ENCODE results near the gene YIPF3. TPM values are rescaled to one million over a fixed set of nuclear protein-coding genes. Genes with fewer than 3 reads are reported as not detected.
A peak's percentile ranks its signal among the peaks of the same experiment; 100 is the strongest.

The YIPF3 gene
- total and polyA plus RNA-seq, 5 donors from 2014 or later, result 59.2 to 135 (median 106) TPM

DNA sequence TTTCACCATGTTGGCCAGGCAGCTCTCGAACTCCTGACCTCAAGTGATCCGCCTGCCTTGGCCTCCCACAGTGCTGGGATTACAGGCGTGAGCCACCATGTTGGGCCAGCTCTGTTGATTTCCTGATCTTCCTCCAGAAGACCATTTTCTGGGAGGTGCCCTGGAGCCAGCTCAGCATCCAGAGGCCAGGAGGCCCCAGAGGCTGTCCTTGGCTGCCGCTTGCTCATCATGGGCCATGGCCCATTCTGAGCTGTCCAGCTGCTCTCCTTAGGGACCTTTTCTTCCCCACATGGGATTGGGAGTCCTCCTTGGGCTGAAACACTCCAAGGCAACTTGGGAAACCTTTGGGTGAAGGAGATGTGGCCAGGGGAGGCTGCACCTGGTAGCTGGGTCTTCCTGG, 22.0 kb downstream of the YIPF3 start:
- Histone ChIP-seq H3K27me3 (ENCODE audit: control insufficient read depth, insufficient read depth, low read length) (no peaks in the 10 kb centered on the region), H3K9me3 (ENCODE audit: control insufficient read depth in 2 of 2, low read length in 2 of 2) (no peaks in the 10 kb centered on the region), H3K4me3 (ENCODE audit: low read depth, low read length) (no peak overlapping the region), H3K4me1 (ENCODE audit: control insufficient read depth, insufficient read depth, low read length, poor library complexity, severe bottlenecking) (peaks cover 25% of the 10 kb centered on the region), H3K36me3 (ENCODE audit: control insufficient read depth, insufficient read depth, low read length) (peaks cover 17% of the 10 kb centered on the region), H3K27ac (ENCODE audit: insufficient read depth, low read length, poor library complexity, severe bottlenecking) (no peak overlapping the region)
- peaks cover 17% of the 10 kb centered on the region for H3K36me3 Mint-ChIP-seq
- H3K4me3 Mint-ChIP-seq, result peak overlapping the region in 1 of 4 donors; percentile 27
- H3K27ac Mint-ChIP-seq, result peak overlapping the region in 2 of 3 donors; percentile 88 to 94
- H3K9me3 Mint-ChIP-seq, result no peaks in the 10 kb centered on the region
- H3K4me1 Mint-ChIP-seq, result peaks cover 4 to 43% (median 23%) of the 10 kb centered on the region in 4 donors
- DNase-seq, result no peak
- no peaks in the 10 kb centered on the region for H3K27me3 Mint-ChIP-seq
- ATAC-seq (ENCODE audit: low read depth in 2 of 2), result no peak

DNA sequence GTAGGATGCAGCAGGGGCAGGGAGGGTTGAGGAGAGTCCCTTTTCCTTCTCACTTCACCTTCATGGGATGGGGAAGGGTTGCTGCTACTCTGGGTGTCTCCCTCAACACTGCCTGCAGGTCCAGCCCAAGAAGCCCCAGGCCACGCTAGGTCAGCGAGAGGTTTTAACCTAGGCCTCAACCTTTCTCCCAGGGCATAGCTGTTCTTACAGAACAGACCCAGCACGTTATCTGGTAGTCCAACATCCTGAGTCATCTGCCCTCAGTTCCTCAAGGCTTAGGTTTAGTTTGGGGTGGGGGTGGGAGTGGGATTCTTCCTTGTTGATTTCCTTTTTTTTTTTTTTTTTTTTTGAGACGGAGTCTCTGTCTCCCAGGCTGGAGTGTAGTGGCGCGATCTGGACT, 22.4 kb downstream of the YIPF3 start:
- Mint-ChIP-seq H3K9me3 (no peaks in the 10 kb centered on the region), H3K4me3 (peak overlapping the region in 2 of 4 donors; percentile 27 to 52), H3K27me3 (no peaks in the 10 kb centered on the region), H3K4me1 (peaks cover 4 to 43% (median 23%) of the 10 kb centered on the region in 4 donors), H3K27ac (peak overlapping the region; percentile 70 to 94 (median 88)), H3K36me3 (peaks cover 14% of the 10 kb centered on the region)
- ATAC-seq (ENCODE audit: low read depth in 2 of 2) (no peak), DNase-seq (no peak)
- H3K4me1 ChIP-seq (ENCODE audit: control insufficient read depth, insufficient read depth, low read length, poor library complexity, severe bottlenecking), result peaks cover 25% of the 10 kb centered on the region
- peaks cover 17% of the 10 kb centered on the region for H3K36me3 ChIP-seq (ENCODE audit: control insufficient read depth, insufficient read depth, low read length)
- H3K27ac ChIP-seq (ENCODE audit: insufficient read depth, low read length, poor library complexity, severe bottlenecking), result no peak overlapping the region
- H3K27me3 ChIP-seq (ENCODE audit: control insufficient read depth, insufficient read depth, low read length), result no peaks in the 10 kb centered on the region
- no peak overlapping the region for H3K4me3 ChIP-seq (ENCODE audit: low read depth, low read length)
- H3K9me3 ChIP-seq (ENCODE audit: control insufficient read depth in 2 of 2, low read length in 2 of 2), result no peaks in the 10 kb centered on the region

GRCh38 chr6:43493833-43494232, 22.9 kb downstream of the YIPF3 start:
- DNase-seq, result no peak
- Histone ChIP-seq H3K27me3 (ENCODE audit: control insufficient read depth, insufficient read depth, low read length) (no peaks in the 10 kb centered on the region), H3K36me3 (ENCODE audit: control insufficient read depth, insufficient read depth, low read length) (peaks cover 13% of the 10 kb centered on the region), H3K4me3 (ENCODE audit: low read depth, low read length) (no peak overlapping the region), H3K27ac (ENCODE audit: insufficient read depth, low read length, poor library complexity, severe bottlenecking) (no peak overlapping the region), H3K9me3 (ENCODE audit: control insufficient read depth in 2 of 2, low read length in 2 of 2) (no peaks in the 10 kb centered on the region), H3K4me1 (ENCODE audit: control insufficient read depth, insufficient read depth, low read length, poor library complexity, severe bottlenecking) (peaks cover 25% of the 10 kb centered on the region)
- H3K4me1 Mint-ChIP-seq, result peaks cover 4 to 46% (median 25%) of the 10 kb centered on the region in 4 donors
- peaks cover 13% of the 10 kb centered on the region for H3K36me3 Mint-ChIP-seq
- no peaks in the 10 kb centered on the region for H3K27me3 Mint-ChIP-seq
- ATAC-seq (ENCODE audit: low read depth in 2 of 2), result no peak
- peak overlapping the region in 1 of 4 donors; percentile 52 for H3K4me3 Mint-ChIP-seq
- H3K9me3 Mint-ChIP-seq, result no peaks in the 10 kb centered on the region
- peak overlapping the region; percentile 60 to 70 (median 61) for H3K27ac Mint-ChIP-seq

DNA sequence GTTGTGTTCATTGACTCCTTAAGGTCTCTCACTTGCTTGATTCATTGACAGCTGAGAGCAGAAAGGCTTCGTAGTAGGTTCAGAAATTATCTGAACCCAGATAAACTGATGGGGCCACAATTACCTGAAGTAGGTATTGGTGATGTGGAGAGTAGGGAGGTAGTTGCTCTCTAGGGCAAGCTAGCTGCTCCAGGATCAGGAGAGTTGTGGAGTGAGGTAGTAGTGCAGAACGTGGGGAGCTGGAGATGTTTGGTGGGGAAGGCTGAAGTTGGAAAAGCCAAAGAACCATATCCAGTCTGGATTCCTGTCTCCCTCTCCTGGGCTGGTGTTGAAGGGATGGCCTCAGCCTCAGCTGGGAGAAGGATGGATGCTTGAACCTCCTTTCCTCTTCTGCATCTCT, 23.5 kb downstream of the YIPF3 start:
- Mint-ChIP-seq H3K4me3 (peak overlapping the region in 1 of 4 donors; percentile 3), H3K27me3 (no peaks in the 10 kb centered on the region), H3K9me3 (no peaks in the 10 kb centered on the region), H3K27ac (peak overlapping the region in 1 of 3 donors; percentile 81), H3K36me3 (peaks cover 9% of the 10 kb centered on the region), H3K4me1 (peaks cover 4 to 47% (median 26%) of the 10 kb centered on the region in 4 donors)
- H3K27me3 ChIP-seq (ENCODE audit: control insufficient read depth, insufficient read depth, low read length), result no peaks in the 10 kb centered on the region
- H3K27ac ChIP-seq (ENCODE audit: insufficient read depth, low read length, poor library complexity, severe bottlenecking), result no peak overlapping the region
- DNase-seq, result no peak
- H3K9me3 ChIP-seq (ENCODE audit: control insufficient read depth in 2 of 2, low read length in 2 of 2), result no peaks in the 10 kb centered on the region
- H3K4me3 ChIP-seq (ENCODE audit: low read depth, low read length), result no peak overlapping the region
- peaks cover 8% of the 10 kb centered on the region for H3K36me3 ChIP-seq (ENCODE audit: control insufficient read depth, insufficient read depth, low read length)
- peaks cover 25% of the 10 kb centered on the region for H3K4me1 ChIP-seq (ENCODE audit: control insufficient read depth, insufficient read depth, low read length, poor library complexity, severe bottlenecking)
- ATAC-seq (ENCODE audit: low read depth in 2 of 2), result no peak

GRCh38 chr6:43492673-43493072, 24.1 kb downstream of the YIPF3 start:
- peaks cover 8% of the 10 kb centered on the region for H3K36me3 ChIP-seq (ENCODE audit: control insufficient read depth, insufficient read depth, low read length)
- Mint-ChIP-seq H3K36me3 (peaks cover 8% of the 10 kb centered on the region), H3K27ac (peak overlapping the region in 1 of 3 donors; percentile 81), H3K4me3 (peak overlapping the region in 1 of 4 donors; percentile 21), H3K27me3 (no peaks in the 10 kb centered on the region), H3K4me1 (peaks cover 4 to 49% (median 27%) of the 10 kb centered on the region in 4 donors), H3K9me3 (no peaks in the 10 kb centered on the region)
- H3K27ac ChIP-seq (ENCODE audit: insufficient read depth, low read length, poor library complexity, severe bottlenecking), result no peak overlapping the region
- H3K9me3 ChIP-seq (ENCODE audit: control insufficient read depth in 2 of 2, low read length in 2 of 2), result no peaks in the 10 kb centered on the region
- DNase-seq (no peak), ATAC-seq (ENCODE audit: low read depth in 2 of 2) (no peak)
- H3K27me3 ChIP-seq (ENCODE audit: control insufficient read depth, insufficient read depth, low read length), result no peaks in the 10 kb centered on the region
- H3K4me3 ChIP-seq (ENCODE audit: low read depth, low read length), result no peak overlapping the region
- H3K4me1 ChIP-seq (ENCODE audit: control insufficient read depth, insufficient read depth, low read length, poor library complexity, severe bottlenecking), result peaks cover 25% of the 10 kb centered on the region

GRCh38 chr6:43491750-43492661, 24.7 kb downstream of the YIPF3 start:
- Histone ChIP-seq H3K27ac (ENCODE audit: insufficient read depth, low read length, poor library complexity, severe bottlenecking) (no peak overlapping the region), H3K9me3 (ENCODE audit: control insufficient read depth in 2 of 2, low read length in 2 of 2) (no peaks in the 10 kb centered on the region), H3K27me3 (ENCODE audit: control insufficient read depth, insufficient read depth, low read length) (no peaks in the 10 kb centered on the region), H3K4me1 (ENCODE audit: control insufficient read depth, insufficient read depth, low read length, poor library complexity, severe bottlenecking) (peaks cover 25% of the 10 kb centered on the region), H3K4me3 (ENCODE audit: low read depth, low read length) (no peak overlapping the region), H3K36me3 (ENCODE audit: control insufficient read depth, insufficient read depth, low read length) (peaks cover 8% of the 10 kb centered on the region)
- H3K27ac Mint-ChIP-seq, result peak overlapping the region in 1 of 3 donors; percentile 81
- H3K36me3 Mint-ChIP-seq, result peaks cover 8% of the 10 kb centered on the region
- no peaks in the 10 kb centered on the region for H3K27me3 Mint-ChIP-seq
- no peak for ATAC-seq (ENCODE audit: low read depth in 2 of 2)
- H3K9me3 Mint-ChIP-seq, result no peaks in the 10 kb centered on the region
- H3K4me3 Mint-ChIP-seq, result peak overlapping the region in 1 of 4 donors; percentile 21
- DNase-seq, result no peak
- H3K4me1 Mint-ChIP-seq, result peaks cover 4 to 49% (median 27%) of the 10 kb centered on the region in 4 donors

DNA sequence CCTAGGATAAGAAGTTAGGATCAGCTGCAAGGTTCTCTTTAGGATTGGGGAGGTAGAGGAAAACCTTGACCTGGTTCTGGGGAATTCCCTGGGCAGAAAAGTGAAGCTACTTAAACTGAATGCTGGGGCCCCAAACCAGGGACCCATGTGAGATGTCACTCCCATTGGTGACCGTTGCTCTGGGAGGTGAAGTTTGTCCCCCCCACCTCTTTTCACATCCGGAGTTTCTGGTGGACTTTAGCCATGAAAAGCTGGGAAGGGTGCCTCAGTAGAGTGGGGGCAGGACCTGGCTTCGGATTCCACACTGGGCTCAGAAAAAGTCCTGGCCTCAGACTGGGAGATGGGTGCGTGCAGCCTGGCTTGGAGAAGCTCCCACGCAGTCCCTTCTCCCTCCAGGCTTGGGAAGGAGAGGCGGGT, 26.2 kb downstream of the YIPF3 start:
- peaks cover 12% of the 10 kb centered on the region for H3K36me3 Mint-ChIP-seq
- Histone ChIP-seq H3K4me3 (ENCODE audit: low read depth, low read length) (no peak overlapping the region), H3K27ac (ENCODE audit: insufficient read depth, low read length, poor library complexity, severe bottlenecking) (no peak overlapping the region), H3K36me3 (ENCODE audit: control insufficient read depth, insufficient read depth, low read length) (peaks cover 8% of the 10 kb centered on the region), H3K4me1 (ENCODE audit: control insufficient read depth, insufficient read depth, low read length, poor library complexity, severe bottlenecking) (peaks cover 19% of the 10 kb centered on the region), H3K27me3 (ENCODE audit: control insufficient read depth, insufficient read depth, low read length) (no peaks in the 10 kb centered on the region), H3K9me3 (ENCODE audit: control insufficient read depth in 2 of 2, low read length in 2 of 2) (no peaks in the 10 kb centered on the region)
- H3K27ac Mint-ChIP-seq, result no peak overlapping the region
- no peak overlapping the region for H3K4me3 Mint-ChIP-seq
- H3K9me3 Mint-ChIP-seq, result no peaks in the 10 kb centered on the region
- no peaks in the 10 kb centered on the region for H3K27me3 Mint-ChIP-seq
- ATAC-seq (ENCODE audit: low read depth in 2 of 2), result no peak
- peaks cover 4 to 48% (median 23%) of the 10 kb centered on the region in 4 donors for H3K4me1 Mint-ChIP-seq
- DNase-seq, result no peak

All from CD4-positive, CD25-positive, alpha-beta regulatory T cell (primary cell).